GM21390 (cell line): ENCODE results near the gene RNF7.
"Not testable (repeated sequence)": the region's sequence is repeated elsewhere in the genome, so short reads cannot be mapped to it uniquely, and the experiment has no call there.

Source experiments
- ATAC-seq: cut with Tn5 transposase; IDR thresholded peaks from one replicate; pipeline ENCODE4 v1.9.1; 2021; ENCODE audit not compliant: unreplicated experiment

The RNF7 gene

GRCh38 chr3:141738022-141738890 is at the start of gene RNF7:
RNF7 (plus strand) TSS chr3:141738298; CDS start chr3:141738342, 44 bp downstream.
- peak; percentile 95 for ATAC-seq

GRCh38 chr3:141690431-141691072 is 47.5 kb upstream of the RNF7 start:
- no peak for ATAC-seq

GRCh38 chr3:141691471-141691870 is 46.6 kb upstream of the RNF7 start:
- not testable (repeated sequence) for ATAC-seq

DNA sequence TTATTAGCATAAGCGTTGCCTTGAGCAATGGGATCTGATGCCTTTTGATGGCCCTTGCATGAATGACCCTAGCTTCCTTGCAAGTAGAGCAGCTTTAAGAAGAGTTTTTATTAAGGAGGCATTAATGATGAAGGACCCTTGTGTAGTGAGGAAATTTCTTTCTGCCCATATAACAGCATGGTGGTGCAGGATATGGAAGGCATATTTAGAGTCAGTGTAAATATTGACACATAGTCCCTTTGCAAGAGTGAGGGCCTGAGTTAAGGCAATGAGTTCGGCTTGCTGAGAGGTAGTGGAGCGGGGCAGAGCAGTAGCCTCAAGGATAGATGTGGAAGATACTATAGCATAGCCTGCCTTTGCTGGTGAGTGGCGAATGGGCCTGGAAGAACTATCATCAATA is 45.1 kb upstream of the RNF7 start:
- ATAC-seq: not testable (repeated sequence)

DNA sequence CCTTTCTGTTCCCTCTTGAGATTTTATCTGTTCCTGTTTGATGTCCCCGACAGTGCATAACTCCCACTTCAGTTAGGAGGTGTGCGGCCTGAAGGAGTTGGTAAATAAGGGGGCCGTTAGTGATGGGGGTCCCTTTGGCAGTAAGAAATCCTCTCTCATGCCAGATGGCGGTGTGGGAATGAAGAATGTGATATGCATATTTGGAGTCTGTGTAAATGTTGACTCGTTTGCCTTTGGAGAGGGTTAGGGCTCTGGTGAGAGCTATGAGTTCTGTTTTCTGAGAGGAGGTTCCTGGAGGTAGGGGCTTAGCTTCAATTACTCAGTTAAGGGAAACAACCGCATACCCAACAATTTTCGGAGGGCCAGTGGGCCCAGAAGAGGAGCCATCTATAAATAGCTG is 38.8 kb upstream of the RNF7 start:
- no peak for ATAC-seq

DNA sequence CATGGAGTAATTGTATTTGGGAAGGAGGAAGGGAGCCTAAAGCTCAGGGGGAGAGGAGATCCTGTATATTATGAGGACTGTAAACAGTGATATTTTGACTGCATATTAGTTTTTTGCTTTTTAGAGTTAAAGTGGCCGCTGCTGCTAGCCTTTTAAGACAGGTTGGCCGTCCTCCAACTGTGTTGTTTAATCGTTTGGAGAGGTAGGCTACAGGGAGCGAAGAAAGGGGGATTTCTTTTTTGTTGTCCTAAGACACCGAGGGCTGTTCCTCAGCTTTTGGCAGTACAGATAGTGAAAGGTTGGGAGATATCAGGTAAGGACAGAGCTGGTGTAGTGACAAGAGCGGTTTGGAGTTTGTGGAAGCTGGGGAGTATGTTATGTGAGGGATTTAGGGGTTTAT is 38.2 kb upstream of the RNF7 start:
- no peak for ATAC-seq

GRCh38 chr3:141703367-141703766 is 34.7 kb upstream of the RNF7 start:
- ATAC-seq: not testable (repeated sequence)

DNA sequence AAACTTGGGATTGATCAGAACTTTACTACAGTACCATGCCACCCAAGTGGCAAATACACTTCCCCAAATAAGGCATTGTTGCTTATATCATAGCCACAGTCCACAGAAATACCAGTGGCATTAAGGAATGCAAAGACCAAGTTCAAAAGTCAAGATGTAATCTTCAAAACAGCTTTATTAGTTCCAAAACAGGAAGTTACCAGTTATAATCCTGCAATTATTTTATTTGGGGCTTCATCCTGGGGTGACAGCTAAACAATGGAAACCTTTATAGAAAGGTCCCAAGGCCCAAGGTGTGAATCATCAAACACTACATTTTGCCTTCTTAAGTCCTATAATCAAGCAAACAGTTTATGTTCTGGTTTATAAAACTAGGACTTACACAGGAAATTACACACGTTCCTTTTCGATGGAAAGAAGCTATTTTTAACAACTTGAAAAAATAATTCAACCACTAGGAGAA is 30.3 kb upstream of the RNF7 start:
- ATAC-seq: no peak

GRCh38 chr3:141708367-141708766 is 29.7 kb upstream of the RNF7 start:
- no peak for ATAC-seq

GRCh38 chr3:141709126-141709770 is 28.9 kb upstream of the RNF7 start:
- ATAC-seq: no peak

DNA sequence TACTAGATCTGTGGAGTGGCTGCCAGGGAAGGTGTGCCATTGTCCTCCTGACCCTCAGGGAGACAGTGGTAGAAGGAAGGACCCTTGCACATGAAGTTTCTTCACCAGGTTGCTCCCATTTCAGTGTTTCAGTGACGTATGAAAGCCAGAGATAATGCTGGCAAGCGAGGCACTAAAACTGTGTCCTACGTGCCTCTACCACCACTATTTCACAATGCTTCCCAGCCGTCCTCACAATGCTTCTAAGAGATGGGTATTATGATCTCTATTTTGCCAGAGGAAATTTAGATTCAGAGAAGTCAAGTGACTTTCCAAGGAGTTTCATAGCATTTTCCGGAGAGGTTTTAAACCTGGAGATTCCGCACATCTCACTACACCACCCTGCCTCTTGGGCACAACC is 28.0 kb upstream of the RNF7 start:
- no peak for ATAC-seq

DNA sequence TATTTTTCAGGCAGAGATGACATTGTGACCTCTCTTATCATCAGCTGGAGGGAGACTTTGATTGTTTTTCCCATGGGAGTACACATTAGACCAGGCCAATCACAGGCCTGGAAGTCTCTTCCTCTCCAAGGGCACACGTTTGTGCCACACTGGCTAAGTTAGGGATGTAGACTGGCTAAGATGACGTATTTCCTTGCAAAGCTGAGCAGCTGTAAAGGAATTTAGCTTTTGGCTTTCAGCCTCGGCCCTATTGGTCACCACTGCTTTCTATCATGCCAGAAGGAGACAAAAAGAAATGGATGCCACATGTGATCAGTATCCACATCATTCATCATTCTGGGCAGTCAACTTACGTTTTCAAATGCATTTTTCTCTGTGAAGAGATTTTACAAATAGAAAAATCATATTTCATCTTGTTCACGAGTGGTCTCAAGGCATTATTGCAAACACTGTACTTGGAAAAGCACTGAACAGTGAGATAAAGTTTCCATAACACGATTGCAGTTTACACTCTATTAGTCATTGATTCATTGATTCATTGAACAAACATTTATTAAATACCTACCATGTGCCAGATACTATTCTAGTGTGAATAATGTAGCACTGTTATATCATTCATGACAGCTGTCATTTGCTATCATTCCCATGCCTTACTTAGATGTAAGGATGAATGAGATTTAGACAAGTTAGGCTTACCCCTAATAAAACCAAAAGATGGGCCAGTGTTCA is 27.0 kb upstream of the RNF7 start:
- ATAC-seq: no peak

DNA sequence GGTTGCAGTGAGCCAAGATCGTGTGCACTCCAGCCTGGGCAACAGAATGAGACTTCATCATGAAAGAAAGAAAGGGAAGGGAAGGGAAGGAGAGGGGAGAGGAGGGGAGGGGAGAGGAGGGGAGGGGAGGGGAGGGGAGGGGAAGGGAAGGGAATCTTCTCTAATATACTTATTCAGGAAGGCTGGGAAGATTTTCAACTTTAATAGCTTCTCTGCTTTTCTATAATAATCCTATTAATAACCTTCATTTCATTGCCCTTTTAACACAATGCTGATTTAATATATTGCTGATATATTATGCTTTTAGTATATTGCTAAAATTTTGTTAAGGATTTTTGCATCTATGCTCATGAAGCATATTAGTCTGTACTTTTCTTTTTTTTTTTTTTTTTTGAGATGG is 23.4 kb upstream of the RNF7 start:
- ATAC-seq: no peak

- no peak for ATAC-seq
Observed at GRCh38 chr3:141722081-141722480, 16.0 kb upstream of the RNF7 start.

DNA sequence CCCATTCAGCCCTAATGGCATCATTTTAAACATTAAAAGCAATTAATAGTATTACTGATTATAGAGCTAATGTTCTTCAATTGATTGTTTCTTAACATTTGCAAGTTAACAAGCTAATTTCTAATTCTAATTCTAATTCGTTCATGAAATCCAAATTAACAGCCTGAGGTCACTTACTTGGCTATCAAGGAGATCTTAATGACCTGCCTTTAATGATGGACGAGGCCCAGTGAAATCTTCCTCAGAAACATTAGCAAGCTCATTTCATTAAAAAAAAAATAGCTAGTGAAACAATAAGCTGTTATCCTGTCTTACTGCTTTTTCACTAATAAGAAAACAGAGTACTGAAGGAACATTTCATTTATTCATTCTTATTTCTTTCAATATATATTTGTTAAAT is 15.4 kb upstream of the RNF7 start:
- no peak for ATAC-seq

DNA sequence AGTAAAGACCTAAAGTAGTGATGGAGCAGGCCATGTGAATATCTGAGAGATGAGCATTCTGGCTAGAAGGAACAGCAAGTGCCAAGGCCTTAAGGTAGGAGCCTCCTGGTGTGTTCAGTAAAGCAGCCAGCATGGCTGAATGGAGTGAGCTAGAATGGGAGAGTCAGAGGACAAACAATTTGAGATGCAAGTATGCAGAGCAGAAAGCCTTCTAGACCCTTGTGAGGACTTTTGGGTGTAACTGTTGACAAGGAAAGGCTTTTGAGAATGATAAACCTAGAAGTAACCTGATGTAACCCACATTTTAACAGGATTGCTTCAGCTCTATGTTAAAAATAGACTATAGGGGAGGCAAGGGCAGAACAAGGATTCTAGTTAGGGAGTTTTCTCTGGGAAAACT is 14.8 kb upstream of the RNF7 start:
- no peak for ATAC-seq

- no peak for ATAC-seq
Observed at GRCh38 chr3:141724186-141724585, 13.9 kb upstream of the RNF7 start.

DNA sequence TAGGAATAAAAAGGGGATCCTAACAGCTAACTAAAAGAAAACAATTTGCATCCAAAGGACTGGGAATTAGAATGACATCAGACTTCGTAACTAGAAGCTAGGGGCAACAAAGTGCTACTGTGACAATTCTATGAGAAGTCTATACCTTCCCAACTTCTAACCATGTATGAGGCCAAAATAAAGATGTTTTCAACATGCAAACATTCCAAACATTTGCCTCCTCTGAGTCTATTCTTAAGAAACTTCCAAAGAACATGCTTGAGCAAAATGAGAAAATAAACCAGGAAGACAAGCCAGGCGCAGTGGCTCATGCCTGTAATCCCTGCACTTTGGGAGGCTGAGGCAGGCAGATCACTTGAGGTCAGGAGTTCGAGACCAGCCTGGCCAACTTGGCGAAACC is 13.1 kb upstream of the RNF7 start:
- ATAC-seq: no peak

GRCh38 chr3:141726483-141726882 is 11.6 kb upstream of the RNF7 start:
- no peak for ATAC-seq

GRCh38 chr3:141728355-141728892 is 9.7 kb upstream of the RNF7 start:
- no peak for ATAC-seq

GRCh38 chr3:141729240-141729639 is 8.9 kb upstream of the RNF7 start:
- ATAC-seq: no peak
